Measurements from ENCODE around the gene DNASE2B. TPM values are rescaled to one million over a fixed set of nuclear protein-coding genes. Genes with fewer than 3 reads are reported as not detected.

The DNASE2B gene
- total RNA-seq, 1 donor, result not detected

- no peak for DNase-seq (ENCODE audit: insufficient read length, low spot score, missing footprints)
- H3K36me3 ChIP-seq (ENCODE audit: insufficient read depth, low read length), result no peaks in the 10 kb centered on the region
- no peak for TF ChIP-seq CTCF (IDR thresholded peaks at IDR 0.05; ENCODE audit: extremely low read depth, low read depth, low read length)
- H3K4me3 ChIP-seq (ENCODE audit: insufficient read depth, low read length), result no peak overlapping the region
- no peaks in the 10 kb centered on the region for H3K79me2 ChIP-seq (ENCODE audit: insufficient read depth, low read length)
- H3K4me2 ChIP-seq (ENCODE audit: insufficient read depth, low read length), result no peak overlapping the region
- no peak overlapping the region for H2AFZ ChIP-seq (ENCODE audit: low read length)
- no peaks in the 10 kb centered on the region for H3K27me3 ChIP-seq (ENCODE audit: insufficient read depth, low read length)
- H3K4me1 ChIP-seq (ENCODE audit: insufficient read depth, low read length), result peaks cover under 1% of the 10 kb centered on the region
- H3K27ac ChIP-seq (ENCODE audit: low read depth, low read length), result no peak overlapping the region
- H3K9me3 ChIP-seq (ENCODE audit: low read depth, low read length), result no peaks in the 10 kb centered on the region
- no peaks in the 10 kb centered on the region for H4K20me1 ChIP-seq (ENCODE audit: insufficient read depth, low read length)
Observed at GRCh38 chr1:84401156-84401555, 2.9 kb downstream of the DNASE2B start.

GRCh38 chr1:84402060-84402459 is 3.8 kb downstream of the DNASE2B start:
- no peaks in the 10 kb centered on the region for H3K9me3 ChIP-seq (ENCODE audit: low read depth, low read length)
- H3K36me3 ChIP-seq (ENCODE audit: insufficient read depth, low read length), result no peaks in the 10 kb centered on the region
- H3K4me3 ChIP-seq (ENCODE audit: insufficient read depth, low read length), result no peak overlapping the region
- peaks cover 6% of the 10 kb centered on the region for H3K4me1 ChIP-seq (ENCODE audit: insufficient read depth, low read length)
- H3K27ac ChIP-seq (ENCODE audit: low read depth, low read length), result no peak overlapping the region
- no peaks in the 10 kb centered on the region for H3K27me3 ChIP-seq (ENCODE audit: insufficient read depth, low read length)
- no peak for TF ChIP-seq CTCF (IDR thresholded peaks at IDR 0.05; ENCODE audit: extremely low read depth, low read depth, low read length)
- no peaks in the 10 kb centered on the region for H3K79me2 ChIP-seq (ENCODE audit: insufficient read depth, low read length)
- H3K4me2 ChIP-seq (ENCODE audit: insufficient read depth, low read length), result no peak overlapping the region
- no peaks in the 10 kb centered on the region for H4K20me1 ChIP-seq (ENCODE audit: insufficient read depth, low read length)
- H2AFZ ChIP-seq (ENCODE audit: low read length), result no peak overlapping the region
- no peak for DNase-seq (ENCODE audit: insufficient read length, low spot score, missing footprints)

GRCh38 chr1:84402501-84402900 is 4.2 kb downstream of the DNASE2B start:
- DNase-seq (ENCODE audit: insufficient read length, low spot score, missing footprints), result no peak
- H3K36me3 ChIP-seq (ENCODE audit: insufficient read depth, low read length), result no peaks in the 10 kb centered on the region
- no peaks in the 10 kb centered on the region for H3K27me3 ChIP-seq (ENCODE audit: insufficient read depth, low read length)
- no peak overlapping the region for H3K4me3 ChIP-seq (ENCODE audit: insufficient read depth, low read length)
- H3K4me2 ChIP-seq (ENCODE audit: insufficient read depth, low read length), result no peak overlapping the region
- no peak for TF ChIP-seq CTCF (IDR thresholded peaks at IDR 0.05; ENCODE audit: extremely low read depth, low read depth, low read length)
- H3K27ac ChIP-seq (ENCODE audit: low read depth, low read length), result no peak overlapping the region
- no peak overlapping the region for H2AFZ ChIP-seq (ENCODE audit: low read length)
- H3K4me1 ChIP-seq (ENCODE audit: insufficient read depth, low read length), result peaks cover 10% of the 10 kb centered on the region
- H3K9me3 ChIP-seq (ENCODE audit: low read depth, low read length), result no peaks in the 10 kb centered on the region
- H3K79me2 ChIP-seq (ENCODE audit: insufficient read depth, low read length), result no peaks in the 10 kb centered on the region
- H4K20me1 ChIP-seq (ENCODE audit: insufficient read depth, low read length), result no peaks in the 10 kb centered on the region

GRCh38 chr1:84403347-84403746 is 5.1 kb downstream of the DNASE2B start:
- Histone ChIP-seq H2AFZ (ENCODE audit: low read length) (no peak overlapping the region), H3K9me3 (ENCODE audit: low read depth, low read length) (no peaks in the 10 kb centered on the region), H3K27ac (ENCODE audit: low read depth, low read length) (no peak overlapping the region), H3K4me1 (ENCODE audit: insufficient read depth, low read length) (peaks cover 11% of the 10 kb centered on the region), H4K20me1 (ENCODE audit: insufficient read depth, low read length) (no peaks in the 10 kb centered on the region), H3K4me2 (ENCODE audit: insufficient read depth, low read length) (no peak overlapping the region), H3K79me2 (ENCODE audit: insufficient read depth, low read length) (no peaks in the 10 kb centered on the region), H3K27me3 (ENCODE audit: insufficient read depth, low read length) (no peaks in the 10 kb centered on the region), H3K36me3 (ENCODE audit: insufficient read depth, low read length) (no peaks in the 10 kb centered on the region), H3K4me3 (ENCODE audit: insufficient read depth, low read length) (no peak overlapping the region)
- DNase-seq (ENCODE audit: insufficient read length, low spot score, missing footprints), result no peak
- TF ChIP-seq CTCF (IDR thresholded peaks at IDR 0.05; ENCODE audit: extremely low read depth, low read depth, low read length), result no peak

Measured in osteoblast (primary cell).